Colon (tissue), 2 donors: Measurements from ENCODE around the gene SAP30L.

Source experiments
- FAIRE-seq: peaks from 2 replicates; lab custom pipeline; 2012; peaks lifted over from hg19 to GRCh38; lab: Jason Lieb, UNC
- donor health status: control.
- donor health status: control.

Gene SAP30L

DNA sequence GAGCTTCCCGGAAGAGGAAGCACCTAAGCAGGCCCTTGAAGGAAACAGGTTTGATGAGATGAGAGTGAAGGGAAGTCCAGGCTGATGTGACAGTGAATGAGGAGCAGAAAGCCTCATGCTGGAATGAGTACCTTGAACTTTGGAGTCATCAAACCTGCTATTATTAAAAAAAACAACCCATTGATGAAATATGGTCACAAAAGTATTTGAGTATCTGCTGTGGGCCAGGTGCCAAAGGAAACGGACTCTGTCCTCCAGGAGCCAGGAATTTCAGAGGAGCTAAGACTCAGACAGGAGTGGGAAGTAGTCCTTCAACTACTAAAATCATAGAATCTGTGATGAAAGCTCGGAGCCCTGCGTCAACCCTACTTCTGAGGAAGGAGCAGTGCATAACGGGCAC lies 20.4 kb downstream of the SAP30L start:
- no peak for FAIRE-seq

DNA sequence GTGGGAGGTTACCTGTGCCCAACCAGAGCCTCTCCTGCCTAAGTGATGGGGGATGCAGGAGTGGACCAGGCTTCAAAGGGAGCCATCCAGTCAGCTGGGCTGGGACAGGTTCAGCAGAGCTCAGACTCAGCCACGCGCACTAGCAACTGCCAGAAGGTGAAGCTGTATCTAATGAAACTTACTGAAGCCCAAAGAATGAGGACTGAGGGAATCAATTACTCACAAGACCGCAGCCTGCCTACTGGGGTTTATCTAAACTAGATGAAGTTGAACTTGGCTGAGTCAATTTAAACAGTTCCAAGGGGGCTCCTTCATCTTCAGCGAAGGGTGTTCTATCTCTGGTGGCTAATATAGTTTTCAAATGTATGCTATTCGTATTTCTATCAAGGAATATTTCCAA lies 20.9 kb downstream of the SAP30L start:
- no peak for FAIRE-seq

DNA sequence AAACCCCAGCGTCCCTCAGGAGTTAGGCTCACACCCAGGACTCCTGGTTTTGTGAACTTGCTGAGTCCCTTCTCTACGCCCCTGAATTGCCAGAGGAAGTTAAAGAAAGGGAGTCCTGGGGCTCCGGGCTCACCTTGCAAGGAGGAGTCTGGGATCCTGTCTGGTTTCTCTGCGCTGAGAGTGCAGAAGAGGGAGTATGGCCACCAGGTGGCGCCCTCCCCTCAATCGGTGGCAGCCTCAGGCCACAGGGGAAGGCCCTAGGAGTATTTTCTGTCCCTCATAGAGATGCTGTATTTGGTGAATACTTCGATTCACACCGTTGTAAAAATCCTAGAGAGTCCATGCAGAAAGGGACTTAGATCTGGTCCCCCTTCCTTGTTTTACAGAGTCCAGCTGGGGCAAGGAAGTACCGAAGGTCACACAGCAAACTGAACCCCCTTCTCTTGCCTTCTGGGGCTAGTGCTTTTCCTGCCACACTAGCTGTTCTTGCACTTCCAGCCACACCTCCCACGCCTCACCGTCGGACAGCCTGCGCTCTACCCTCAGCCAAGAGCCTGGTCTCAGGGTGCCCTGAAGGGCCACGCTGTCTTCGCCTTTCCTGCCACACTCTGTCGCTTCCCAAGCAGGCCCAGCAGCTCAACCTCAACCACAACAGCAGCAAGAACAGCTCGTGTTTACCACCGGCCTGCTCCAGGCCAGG lies 22.0 kb downstream of the SAP30L start:
- FAIRE-seq, result no peak

DNA sequence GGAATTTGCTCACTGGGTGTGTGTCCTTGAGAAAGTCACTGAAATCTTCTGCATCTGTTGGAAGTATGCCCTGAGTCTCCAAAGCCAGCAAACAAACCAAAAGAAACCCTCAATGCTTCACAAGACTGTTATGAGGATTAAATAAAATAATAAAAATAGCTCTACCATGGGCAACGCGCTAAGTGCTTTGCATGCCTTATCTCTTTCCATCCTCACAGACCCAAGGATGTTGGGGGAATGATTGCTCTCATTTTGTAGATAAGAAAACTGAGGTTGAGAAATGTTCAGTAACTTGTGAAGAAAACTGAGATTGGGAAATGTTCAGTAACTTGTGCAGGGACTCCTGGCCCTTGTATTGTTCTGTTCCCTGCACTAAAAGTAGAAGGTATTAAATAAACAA lies 24.3 kb downstream of the SAP30L start:
- no peak for FAIRE-seq

DNA sequence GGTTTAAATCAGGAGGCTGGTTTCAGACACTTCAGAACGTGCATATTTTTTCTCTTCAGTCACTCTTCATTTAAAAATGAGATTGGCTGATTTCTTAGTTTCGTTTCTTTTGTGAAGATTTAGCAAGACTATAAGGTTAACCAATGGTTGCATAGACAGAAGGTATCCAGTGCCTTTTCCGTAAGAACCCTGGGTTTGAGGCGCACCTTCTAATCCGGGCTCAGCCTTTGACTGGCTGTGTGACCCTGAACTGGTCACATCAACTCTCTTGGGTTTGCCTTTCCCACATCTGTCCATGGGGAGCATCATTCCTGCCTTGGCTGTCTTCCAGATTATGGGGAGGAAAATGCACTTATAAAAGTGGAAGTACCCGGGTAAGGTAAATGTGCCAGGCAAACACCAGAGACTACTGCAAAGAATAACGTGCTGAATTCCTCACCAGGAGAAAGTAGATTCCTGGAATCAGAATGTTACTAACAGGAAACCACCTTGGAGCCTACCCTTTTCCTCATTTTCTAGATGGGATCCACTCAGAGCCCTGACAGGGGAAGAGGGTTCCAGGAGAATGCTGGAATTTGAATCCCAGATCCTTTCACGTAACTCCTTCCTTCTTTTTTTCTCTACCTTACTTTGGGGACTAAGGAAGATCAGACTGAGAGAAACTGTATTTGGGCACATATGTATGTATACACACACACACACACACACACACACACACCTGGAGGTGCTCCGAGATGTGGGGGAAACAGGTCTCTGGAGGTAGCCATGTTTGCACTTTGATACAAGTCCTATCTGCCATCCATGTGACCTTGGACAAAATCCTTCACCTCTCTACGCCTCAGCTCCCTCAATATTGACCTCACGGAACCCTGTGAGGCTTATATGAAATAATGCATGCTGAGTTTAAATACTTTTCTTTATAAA lies 25.4 kb downstream of the SAP30L start:
- FAIRE-seq, result no peak

DNA sequence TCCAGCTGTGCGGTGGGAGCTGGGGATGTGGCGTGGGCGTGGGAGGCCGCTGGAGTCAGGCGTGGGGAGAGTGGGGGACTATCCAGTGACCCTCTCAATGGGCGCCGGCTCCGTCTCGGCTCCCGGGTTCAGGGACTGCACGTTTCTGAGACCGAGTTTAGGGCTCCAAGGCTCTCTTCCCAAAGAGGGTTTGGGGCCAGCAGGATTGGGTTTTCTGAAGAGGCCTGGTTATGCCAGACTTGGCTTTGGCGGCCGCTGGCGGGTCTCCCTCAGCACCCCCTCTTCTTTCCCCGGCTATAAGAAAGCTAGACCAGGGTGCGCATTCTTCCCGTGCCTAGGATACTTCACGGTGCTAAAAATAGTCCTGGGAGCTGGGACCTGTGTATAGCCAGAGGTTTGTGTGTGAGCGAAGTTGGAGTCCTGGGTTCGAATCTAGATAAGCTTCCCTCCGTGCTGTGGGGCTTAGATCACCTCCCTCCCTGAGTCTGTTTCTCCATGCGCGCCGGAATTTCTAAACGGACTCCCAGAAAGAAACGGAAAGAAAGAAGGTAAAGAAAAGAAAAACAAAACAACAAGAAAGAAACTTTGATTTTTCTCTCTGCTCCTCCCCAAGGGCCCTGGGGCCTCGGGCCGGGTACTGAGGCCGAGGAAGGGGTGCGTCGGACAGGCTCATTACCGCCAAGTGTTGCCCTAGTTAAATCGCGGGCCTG lies 27.2 kb downstream of the SAP30L start:
- no peak for FAIRE-seq

DNA sequence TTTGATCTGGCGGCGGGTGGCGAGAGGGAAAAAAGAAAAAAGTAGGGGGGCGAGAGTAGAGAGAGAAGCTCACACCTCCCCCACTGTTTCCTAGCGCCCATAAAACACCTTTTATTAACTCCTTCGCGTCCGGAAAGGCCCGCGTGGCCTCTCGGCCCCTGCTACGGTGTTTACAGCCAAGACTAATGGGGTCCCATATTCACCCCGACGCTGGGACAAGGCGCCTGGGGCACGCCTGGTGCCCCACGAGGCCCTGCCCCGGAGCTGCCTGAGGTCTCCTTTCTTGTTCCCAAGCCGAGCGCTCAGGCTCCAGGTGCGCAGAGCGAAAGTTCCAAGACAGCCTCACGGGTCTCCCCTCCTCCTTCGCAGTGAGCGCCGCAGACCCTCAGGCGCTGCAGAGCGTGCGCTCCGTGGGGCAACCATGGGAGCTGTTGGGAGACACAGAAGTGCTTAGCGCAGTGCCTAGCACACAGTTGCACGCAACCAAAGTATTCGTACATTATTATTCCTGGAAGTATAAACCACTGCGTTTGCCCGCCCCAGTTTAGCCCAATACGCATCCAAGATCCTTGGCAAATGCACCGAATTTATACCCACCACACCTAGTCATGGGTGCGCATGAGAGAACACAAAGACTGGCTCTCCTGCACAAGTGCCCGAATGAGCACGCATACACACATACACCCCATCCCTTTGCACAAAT lies 27.9 kb downstream of the SAP30L start:
- no peak for FAIRE-seq

DNA sequence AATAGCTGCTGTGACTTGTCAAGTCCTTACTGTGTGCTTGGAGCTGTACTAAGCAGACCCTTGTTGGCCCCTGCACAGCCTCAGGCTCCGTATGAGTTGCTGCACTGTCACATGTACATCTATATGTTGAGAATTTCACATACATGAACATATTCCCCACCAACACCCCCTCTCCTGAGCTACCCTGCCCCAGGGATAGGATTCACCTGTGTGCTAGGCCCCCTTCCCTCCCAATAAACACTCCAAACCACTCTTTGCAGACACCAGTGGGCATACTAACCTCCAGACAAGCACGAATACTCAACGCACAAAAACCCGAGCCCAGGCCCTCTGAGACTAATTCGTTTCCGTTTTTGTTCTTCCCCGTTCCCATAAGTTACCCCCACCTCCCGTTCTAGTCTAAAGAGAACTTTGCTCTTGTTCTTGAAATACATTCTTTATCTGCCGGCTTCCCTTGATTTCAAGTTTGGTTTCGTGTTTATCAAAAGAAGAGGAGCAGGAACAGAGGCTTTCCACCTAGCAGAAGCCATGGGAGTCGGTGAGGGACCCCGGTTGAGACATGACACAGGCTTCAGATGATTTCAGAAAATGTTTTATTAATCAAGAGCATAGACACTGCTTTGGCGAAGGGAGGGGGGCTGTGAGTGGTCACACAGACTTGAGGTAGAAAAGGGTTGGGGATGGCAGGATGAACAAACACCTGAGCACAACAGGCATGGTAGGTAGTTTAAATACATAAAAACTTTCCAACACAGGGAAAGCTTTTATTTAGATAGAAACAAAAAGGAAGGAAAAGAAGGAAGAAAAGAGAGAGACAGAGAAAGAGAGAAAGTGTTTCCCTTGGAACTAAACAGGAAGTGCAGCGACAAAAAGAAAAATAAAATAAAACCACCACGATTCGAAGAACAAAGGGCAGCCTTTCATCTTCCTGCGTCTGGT lies 28.9 kb downstream of the SAP30L start:
- FAIRE-seq, result no peak

DNA sequence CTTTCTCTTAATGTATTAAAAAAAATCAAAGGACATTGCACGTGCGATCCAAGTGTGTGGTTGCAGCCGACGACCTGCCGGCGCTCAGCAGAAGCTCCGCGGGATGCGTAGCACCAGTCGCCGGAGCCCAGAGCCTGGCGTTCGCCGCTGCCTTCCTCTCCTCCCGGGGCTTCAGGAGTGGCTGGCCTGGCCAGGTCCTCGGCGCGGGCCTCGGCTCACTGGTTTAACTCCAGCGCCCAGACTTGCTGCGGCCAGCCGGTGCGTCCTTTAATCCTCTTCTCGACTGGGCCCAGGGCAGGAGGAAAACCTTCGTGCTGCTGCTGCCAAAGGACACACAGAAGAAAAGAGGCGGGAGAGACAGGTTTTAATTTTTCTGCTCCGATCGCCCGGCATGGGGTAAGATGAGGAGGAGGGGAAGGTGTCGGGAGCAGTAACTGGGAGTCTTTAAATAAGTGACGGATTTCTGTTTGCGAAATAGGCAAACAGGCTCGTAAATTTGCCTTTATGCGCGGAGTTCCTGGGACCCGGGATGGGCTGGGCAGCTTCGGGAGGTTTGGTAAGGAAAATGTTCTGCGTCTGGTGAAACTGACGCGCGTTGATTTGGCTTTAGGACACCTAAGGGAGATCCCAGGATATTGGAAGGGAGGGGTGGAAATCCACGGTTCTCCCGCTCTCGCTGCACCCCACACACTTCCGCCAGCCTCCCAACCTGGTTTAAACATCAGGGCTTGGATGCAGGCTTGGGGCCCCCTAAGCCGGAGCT lies 30.0 kb downstream of the SAP30L start:
- no peak for FAIRE-seq

DNA sequence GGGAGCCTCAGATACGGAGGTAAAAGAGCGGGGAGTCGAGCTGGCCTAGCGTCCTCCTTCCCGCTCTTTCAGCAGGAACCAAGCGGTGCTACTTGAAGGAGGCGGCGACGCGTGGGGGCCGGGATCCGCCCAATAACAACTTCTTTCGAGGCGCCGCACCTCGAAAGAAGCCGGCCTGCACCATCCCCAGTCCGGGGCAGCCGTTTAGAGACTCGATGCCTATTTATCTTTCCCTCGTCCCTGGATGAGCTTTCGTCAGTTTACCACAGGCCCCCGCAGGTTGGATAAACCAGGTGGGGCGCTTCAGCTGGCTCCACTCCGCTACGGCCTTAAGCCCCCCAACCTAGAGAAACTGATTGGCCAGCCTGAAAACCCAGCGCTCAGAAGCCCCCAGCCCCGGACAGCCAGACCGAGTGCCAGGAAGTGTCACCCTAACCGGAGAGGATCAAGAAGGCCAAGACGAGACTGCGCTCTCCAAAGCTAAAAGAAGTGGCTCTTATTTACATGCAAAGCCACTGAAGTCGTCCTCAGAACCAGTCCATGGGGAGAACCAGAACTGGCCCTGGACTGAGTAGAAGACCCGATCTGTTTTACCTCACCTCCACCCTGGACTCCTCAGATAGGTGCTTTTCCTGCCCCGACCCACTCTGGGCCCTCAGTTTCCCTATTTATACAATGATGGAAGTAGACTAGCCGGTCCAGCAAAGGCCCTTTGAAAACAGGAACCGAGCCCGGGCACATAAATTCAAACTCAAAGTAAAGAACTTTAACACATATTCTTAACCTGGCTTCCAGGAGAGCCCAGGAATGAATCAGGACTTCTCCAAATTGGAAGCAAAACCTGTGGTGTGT lies 30.8 kb downstream of the SAP30L start:
- FAIRE-seq, result no peak

DNA sequence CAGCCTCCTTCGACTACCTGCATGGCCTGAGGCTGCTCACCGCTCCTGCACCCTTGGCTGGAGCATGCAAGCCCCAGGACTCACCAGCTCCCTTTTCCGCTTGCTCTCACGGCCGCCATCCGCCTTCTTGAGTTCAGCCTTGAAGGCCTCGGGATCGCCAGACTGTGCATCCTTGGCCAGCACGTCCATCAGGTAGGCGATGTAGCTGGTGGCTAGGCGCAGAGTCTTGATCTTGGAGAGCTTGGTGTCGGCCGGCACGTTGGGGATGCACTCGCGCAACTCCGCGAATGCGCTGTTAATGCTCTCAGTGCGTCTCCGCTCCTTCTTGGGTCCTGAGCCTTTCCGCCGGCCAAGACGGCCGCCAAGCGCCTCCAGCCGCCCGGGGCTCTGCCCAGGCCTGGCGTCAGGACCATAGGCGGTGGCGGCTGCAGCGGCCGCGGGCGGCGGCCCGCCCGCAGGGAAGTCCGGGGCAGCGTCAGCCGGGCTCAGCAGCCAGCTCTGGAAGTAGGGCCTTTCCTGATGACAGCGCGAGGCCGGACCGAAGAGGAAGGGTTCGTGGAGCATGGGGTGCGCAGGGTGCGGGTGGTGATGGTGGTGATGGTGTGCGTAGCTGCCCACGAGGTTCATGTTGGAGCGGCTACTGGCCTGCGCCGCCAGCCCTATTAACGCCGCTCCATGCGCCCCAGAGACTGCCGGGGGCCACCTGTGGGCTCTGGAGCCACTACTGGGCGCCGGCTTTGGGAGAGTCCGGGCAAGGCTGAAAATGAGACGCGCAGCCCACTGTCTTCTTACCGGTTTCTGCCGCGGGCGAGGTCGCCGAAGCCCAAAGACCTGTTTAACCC lies 31.8 kb downstream of the SAP30L start:
- no peak for FAIRE-seq

DNA sequence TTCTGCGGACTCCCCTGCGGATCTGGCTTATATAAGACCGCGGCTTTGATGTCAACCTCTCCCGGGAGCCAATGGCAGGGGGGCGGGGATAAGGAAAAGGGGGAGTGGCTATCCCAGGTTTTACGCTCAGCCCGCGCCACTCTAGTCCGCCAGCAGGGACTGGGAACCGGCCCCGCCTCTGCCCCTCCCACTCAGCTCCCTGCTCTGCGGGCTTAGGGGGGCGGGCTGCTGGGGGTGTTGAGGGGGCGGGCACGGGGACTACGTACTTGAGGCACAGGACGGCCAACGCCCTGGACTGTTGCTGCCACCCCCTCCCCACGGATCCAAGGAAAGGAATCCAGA lies 32.4 kb downstream of the SAP30L start, which contains the start of gene HAND1:
Gene HAND1, minus strand, starts transcription at position 4 of the 342 bp plus-strand sequence. CDS start 219 bp downstream, outside the sequence.
- no peak for FAIRE-seq

DNA sequence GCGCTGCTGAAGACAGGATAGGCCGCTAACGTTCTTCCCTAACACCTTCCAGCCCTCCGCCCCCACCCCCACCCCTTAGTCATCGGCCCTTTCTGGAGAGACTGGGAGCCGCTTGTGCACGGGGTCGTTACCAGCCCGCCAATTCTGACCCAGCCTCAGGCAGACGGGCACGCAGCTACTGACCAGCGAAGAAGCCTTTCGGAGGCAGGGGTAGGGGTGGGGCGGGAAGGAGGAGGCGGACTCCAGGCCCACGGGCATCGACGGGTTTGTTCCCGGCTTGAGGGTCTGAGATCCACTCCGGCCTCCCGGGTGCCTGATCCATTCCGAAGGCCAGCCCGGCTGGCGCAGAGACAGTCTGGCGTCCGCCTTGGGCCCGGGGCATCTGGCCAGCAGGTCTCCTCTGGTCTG lies 33.0 kb downstream of the SAP30L start:
- no peak for FAIRE-seq

DNA sequence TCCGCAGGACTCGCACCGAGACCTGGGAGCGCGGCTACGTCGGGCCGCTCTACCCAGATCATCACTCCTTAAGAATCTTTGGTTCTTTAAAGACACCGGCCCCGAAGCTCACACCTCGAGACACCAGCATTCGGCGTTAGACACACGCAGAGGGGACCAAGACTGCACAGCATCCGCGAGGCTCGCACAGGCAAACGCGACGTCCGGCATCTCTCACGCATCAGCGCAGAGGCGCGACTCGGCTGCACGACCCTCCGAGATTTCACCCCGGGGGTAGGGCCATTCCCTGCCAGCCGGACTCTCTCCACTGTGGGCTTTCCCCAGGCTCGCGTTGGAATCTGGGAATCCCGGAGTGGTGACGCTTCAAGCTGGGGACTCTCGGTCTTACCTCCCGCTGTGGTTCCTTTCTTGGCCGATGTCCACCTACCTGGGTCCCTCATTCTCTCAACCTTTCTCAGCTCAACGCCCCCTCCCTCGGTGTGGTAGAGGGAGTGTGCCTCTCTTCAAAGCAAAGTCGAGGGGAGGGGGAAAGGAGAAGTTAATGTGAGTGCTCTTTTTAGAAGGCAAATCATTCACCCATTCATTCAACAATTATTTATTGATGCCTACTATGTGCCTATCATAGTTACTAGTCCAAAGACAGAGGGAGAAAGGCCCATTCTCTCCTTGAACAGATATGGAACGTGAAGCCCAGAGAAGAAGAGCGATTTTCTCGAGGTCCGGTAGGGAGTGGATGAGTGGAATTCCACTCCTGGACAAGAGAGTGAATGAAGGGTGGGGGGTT lies 33.6 kb downstream of the SAP30L start:
- no peak for FAIRE-seq

DNA sequence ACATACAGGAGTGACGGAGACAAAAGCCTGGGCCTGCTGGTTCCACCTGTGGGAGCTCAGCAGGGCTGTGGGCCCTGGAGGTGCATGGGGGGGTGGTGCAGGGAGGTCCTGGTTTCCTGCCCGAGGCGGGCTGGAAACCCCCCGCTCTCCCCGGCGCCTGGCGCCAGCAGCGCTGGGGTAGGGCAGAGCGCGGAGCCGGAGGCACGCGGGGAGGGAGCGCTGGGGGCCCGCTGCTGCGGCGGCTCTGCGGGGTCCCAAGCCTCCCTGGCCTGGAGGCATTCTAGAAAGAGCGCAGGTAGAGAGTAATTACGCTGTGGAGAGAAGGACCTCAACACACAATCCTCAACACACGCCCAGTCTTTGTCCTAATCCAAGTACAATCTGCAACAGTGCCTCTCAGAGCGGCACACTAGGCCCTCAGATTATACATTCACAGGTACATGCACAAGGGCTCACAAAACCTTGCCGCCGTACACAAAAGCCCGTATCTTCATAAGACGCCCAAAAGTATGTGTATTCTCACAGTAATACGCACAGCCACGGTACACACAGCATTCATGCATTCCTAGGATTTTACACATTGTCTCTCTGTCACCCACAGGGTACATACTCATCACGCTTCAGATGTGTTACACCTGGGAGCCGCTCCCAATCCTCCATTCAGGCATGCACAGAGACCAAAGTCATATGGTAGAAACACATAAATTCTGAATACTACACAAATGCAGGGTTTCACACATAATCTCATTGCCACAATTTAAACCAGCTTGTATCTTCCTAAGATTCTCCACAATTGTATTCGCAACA lies 34.4 kb downstream of the SAP30L start:
- no peak for FAIRE-seq

DNA sequence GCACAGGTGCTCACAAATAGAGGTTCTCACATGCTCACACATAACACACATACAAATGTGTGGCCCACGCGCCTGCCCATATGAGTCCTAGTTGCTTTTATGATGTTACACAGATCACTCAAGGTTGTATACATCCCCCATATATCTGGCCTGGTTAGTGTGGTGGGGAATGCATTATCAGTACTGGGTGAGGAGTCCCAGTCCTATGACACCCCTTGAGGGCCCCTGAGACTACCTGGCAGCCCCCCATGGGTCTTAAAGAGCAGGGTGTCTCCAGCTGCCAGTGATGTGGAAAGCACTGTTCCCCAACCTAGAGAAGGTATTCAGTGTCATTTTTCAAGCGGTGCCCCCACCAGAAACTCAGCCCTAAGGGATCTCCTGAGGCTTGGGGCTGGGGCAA lies 35.0 kb downstream of the SAP30L start:
- FAIRE-seq, result no peak
